22Rv1 (cell line): ENCODE results near the gene ATP8B4.

Source experiments
- H3K27ac ChIP-seq: fragments of 450-650 bp; 2 replicates; pipeline ENCODE4 v1.5.1; 2017
- ZFX ChIP-seq: fragments of 450-650 bp; IDR thresholded peaks from 2 replicates; pipeline ENCODE4 v1.6.1; 2017; ENCODE audit warnings: antibody characterized with exemption, borderline replicate concordance
- TF ChIP-seq, protein P1 (sequence below): fragments of 450-650 bp; IDR thresholded peaks from 2 replicates; pipeline ENCODE4 v1.5.1; 2017; ENCODE audit warnings: mild to moderate bottlenecking

The ATP8B4 gene

DNA sequence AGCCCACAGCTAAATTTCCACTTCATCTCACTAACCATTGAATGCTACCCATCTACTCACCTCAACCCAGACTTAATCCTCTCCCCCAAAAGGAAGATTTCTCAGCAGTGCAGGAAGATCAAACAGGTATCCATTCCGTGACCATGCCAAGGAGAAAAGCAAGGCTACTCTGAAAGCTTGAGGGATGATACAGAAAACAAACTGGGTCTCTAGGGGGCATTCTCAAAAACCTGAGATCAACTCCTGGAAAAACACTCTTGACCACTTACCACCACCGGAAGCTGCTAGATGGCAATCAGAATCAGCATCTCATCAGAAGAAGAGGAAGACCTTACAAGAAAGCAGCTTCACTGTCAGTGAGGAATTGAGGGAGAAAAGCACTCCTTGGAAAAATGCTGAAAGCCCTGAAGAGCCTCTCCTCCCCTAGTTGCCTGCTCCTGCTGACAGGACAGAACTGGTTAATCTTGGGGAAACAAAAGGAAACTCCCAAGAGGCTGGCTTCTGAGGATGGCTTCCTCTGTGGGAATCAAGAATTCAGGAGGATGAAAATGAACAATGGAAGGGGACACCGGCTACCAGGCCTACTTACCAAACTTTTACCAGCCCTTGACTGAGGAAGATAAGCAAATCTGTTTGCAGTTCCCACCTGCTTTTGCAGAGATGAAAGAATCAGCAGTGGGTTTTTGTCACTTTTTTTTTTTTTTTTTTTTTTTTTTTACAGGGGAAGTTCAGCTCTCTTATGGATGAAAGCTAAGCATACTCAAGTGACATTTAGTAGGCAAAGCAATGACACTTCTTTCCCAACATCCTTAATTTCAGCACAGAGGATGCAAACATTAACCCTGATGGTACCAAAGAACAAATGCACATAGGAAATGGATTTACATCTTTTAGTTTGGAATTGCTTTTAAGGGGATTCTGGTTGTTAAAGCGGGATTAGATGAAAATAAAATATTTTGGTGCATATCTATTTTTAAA is at the start of gene ATP8B4:
ATP8B4 (minus strand) TSS at position 171 of the 978 bp plus-strand sequence. CDS start 12,267 bp downstream, outside the sequence.
- no peak within 1 kb of the TSS for H3K27ac ChIP-seq
- TF ChIP-seq, protein P1, sequence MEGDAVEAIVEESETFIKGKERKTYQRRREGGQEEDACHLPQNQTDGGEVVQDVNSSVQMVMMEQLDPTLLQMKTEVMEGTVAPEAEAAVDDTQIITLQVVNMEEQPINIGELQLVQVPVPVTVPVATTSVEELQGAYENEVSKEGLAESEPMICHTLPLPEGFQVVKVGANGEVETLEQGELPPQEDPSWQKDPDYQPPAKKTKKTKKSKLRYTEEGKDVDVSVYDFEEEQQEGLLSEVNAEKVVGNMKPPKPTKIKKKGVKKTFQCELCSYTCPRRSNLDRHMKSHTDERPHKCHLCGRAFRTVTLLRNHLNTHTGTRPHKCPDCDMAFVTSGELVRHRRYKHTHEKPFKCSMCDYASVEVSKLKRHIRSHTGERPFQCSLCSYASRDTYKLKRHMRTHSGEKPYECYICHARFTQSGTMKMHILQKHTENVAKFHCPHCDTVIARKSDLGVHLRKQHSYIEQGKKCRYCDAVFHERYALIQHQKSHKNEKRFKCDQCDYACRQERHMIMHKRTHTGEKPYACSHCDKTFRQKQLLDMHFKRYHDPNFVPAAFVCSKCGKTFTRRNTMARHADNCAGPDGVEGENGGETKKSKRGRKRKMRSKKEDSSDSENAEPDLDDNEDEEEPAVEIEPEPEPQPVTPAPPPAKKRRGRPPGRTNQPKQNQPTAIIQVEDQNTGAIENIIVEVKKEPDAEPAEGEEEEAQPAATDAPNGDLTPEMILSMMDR = no peak
- no peak for TF ChIP-seq ZFX

DNA sequence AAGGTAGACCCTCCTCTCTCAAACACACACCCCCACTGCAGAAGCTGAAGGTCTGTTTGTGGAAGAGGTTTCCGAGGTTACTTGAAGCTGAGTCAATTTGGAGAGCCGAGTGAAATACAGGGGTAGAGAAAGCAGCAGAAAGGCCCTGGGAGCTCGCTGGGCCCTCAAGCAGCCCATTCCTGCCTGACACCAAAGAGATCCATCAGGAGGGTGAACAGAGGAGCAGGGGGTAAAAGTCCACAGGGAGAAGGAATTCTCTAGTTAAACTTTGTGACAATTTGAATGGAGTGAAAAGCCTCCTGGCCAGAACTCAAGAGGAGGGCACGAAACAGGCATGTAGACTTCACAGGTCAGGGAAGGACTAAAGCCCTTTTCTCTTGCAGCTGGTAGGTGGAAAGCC is 49.3 kb upstream of the ATP8B4 start:
- no peak overlapping the region for H3K27ac ChIP-seq

DNA sequence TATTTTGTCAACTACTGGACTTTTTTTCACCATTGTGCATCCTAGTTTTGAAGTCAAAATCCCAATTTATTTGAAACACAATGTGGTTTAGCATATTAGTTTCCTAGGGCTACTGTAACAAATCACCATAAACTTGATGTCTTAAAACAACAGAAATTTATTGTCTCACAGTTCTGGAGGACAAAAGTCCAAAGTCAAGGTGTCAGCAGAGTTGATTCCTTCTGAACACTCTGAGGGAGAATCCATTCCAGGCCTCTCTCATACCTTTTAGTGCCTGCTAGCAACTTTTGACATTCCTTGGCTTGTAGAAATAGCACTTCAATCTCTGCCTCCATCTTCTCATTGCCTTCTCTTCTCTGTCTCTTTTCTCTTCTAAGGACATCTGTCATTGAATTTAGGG is 48.1 kb upstream of the ATP8B4 start:
- no peak overlapping the region for H3K27ac ChIP-seq
- TF ChIP-seq, protein P1 = no peak
- no peak for TF ChIP-seq ZFX

More for the DNA sequence above, 49.3 kb upstream of the ATP8B4 start:
- TF ChIP-seq, protein P1 = no peak
- no peak for TF ChIP-seq ZFX

DNA sequence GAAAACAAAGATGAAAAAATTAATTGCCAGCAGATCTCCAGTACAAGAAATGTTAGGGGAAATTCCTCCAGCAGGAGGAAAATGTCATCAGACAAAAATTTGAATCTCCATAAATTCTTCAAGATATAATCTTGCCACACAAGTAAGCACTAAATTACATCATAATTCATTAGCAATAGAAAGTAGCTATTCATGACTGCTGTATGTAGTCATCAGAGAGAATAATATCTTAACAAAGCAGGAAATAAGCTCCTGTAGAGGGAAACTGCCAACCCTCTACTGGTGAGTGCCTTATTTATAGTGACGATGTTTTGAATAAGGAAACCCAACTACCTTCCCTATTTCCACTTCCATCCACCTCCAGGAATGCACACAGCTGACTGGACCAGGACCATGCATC is 47.2 kb upstream of the ATP8B4 start:
- TF ChIP-seq, protein P1 = no peak
- no peak for TF ChIP-seq ZFX
- H3K27ac ChIP-seq = no peak overlapping the region

- TF ChIP-seq, protein P1 = no peak
- TF ChIP-seq ZFX = no peak
- H3K27ac ChIP-seq = no peak overlapping the region
These were observed 45.4 kb upstream of the ATP8B4 start for GRCh38 chr15:50164458-50164857.

DNA sequence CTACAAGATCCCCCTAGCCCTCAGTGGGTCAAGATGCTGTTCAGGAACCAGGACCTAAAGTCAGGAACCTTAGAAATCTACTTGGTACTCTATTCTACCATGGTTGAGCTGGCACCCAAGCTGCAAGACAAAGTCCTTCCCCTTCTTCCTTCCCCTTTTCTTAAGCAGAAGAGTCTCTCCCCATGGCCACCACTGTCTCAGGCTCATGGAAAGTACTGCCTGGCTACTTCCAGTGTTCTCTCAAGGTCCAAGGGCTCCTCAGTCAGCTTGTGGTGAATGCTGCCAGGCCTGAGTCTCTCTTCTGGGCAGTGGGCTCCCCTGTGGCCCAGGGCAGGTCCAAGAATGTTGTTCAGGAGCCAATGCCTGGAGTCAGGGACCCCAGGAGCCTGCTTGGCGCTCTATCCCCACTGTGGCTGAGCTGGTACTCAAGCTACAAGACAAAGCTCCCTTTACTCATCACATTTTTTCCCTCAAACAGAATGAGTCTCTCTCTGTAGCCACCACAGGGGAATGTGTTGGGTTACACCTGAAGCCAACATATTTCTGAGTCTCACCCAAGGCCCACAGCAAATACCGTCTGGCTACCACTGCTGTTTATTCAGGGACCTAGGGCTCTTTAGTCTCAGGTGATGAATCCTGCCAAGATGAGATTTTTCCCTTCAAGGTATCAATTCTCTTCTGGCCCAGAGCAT is 44.8 kb upstream of the ATP8B4 start:
- H3K27ac ChIP-seq = no peak overlapping the region
- no peak for TF ChIP-seq ZFX
- TF ChIP-seq, protein P1 = no peak
